22Rv1 (cell line): ENCODE measurements around the gene PPP2R5A.
A peak's percentile ranks its signal among the peaks of the same experiment; 100 is the strongest.

Source experiments
- H3K27ac ChIP-seq: fragments of 450-650 bp; 2 replicates; pipeline ENCODE4 v1.5.1; 2017
- CTCF ChIP-seq: fragments of 450-650 bp; IDR thresholded peaks from 2 replicates; pipeline ENCODE4 v1.5.1; 2017; ENCODE audit warnings: mild to moderate bottlenecking
- ZFX ChIP-seq: fragments of 450-650 bp; IDR thresholded peaks from 2 replicates; pipeline ENCODE4 v1.6.1; 2017; ENCODE audit warnings: antibody characterized with exemption, borderline replicate concordance

The PPP2R5A gene

GRCh38 chr1:212355230-212355969 lies 70.2 kb downstream of the PPP2R5A start:
- no peak overlapping the region for H3K27ac ChIP-seq
- TF ChIP-seq ZFX, result no peak
- no peak for TF ChIP-seq CTCF

GRCh38 chr1:212359794-212360479 lies 74.7 kb downstream of the PPP2R5A start:
- no peak overlapping the region for H3K27ac ChIP-seq
- TF ChIP-seq ZFX (no peak), CTCF (no peak)

GRCh38 chr1:212364985-212365384 lies 79.8 kb downstream of the PPP2R5A start:
- no peak overlapping the region for H3K27ac ChIP-seq
- TF ChIP-seq CTCF (no peak), ZFX (no peak)

GRCh38 chr1:212366901-212367300 lies 81.7 kb downstream of the PPP2R5A start:
- no peak for TF ChIP-seq CTCF
- no peak for TF ChIP-seq ZFX

GRCh38 chr1:212367474-212368072 lies 82.4 kb downstream of the PPP2R5A start:
- no peak overlapping the region for H3K27ac ChIP-seq

More at GRCh38 chr1:212366901-212367300, 81.7 kb downstream of the PPP2R5A start:
- no peak overlapping the region for H3K27ac ChIP-seq

GRCh38 chr1:212368073-212368484 lies 82.9 kb downstream of the PPP2R5A start:
- no peak overlapping the region for H3K27ac ChIP-seq
- TF ChIP-seq ZFX (no peak), CTCF (peak; percentile 98)

More at GRCh38 chr1:212367474-212368072, 82.4 kb downstream of the PPP2R5A start:
- TF ChIP-seq CTCF, result no peak
- TF ChIP-seq ZFX, result no peak

GRCh38 chr1:212375986-212376385 lies 90.8 kb downstream of the PPP2R5A start:
- no peak overlapping the region for H3K27ac ChIP-seq
- TF ChIP-seq ZFX, result no peak
- no peak for TF ChIP-seq CTCF
